T-helper 2 cell treated with Interferon-gamma antibody and Interleukin-4, amounts not matched to agents 5 μg/mL and 100 μg/mL, for 36 hours (primary cell): Measurements from ENCODE around the gene SYNJ2.

Experiments used
- DNase-seq: peaks from one replicate; pipeline ENCODE4 v3.0.0; 2021; ENCODE audit warnings: low spot score
- H3K27ac Mint-ChIP-seq: one replicate; pipeline ENCODE4 v1.8.0; 2021; ENCODE audit warnings: mild to moderate bottlenecking, mixed read lengths
- H3K27me3 Mint-ChIP-seq: one replicate; pipeline ENCODE4 v1.8.0; 2021; ENCODE audit warnings: low read depth, mixed read lengths
- H3K36me3 Mint-ChIP-seq: one replicate; pipeline ENCODE4 v1.8.0; 2021; ENCODE audit warnings: low read depth, mixed read lengths
- H3K4me1 Mint-ChIP-seq: one replicate; pipeline ENCODE4 v1.8.0; 2021; ENCODE audit warnings: low read depth, mixed read lengths
- H3K4me3 Mint-ChIP-seq: one replicate; pipeline ENCODE4 v1.8.0; 2022; ENCODE audit warnings: mild to moderate bottlenecking, moderate library complexity, mixed read lengths
- H3K9me3 Mint-ChIP-seq: one replicate; pipeline ENCODE4 v1.8.0; 2021; ENCODE audit warnings: mixed read lengths

SYNJ2 gene

GRCh38 chr6:158024566-158025297 is 43.1 kb downstream of the SYNJ2 start:
- no peaks in the 10 kb centered on the region for H3K9me3 Mint-ChIP-seq
- no peak for DNase-seq
- H3K27me3 Mint-ChIP-seq: no peaks in the 10 kb centered on the region
- no peak overlapping the region for H3K4me3 Mint-ChIP-seq
- peaks cover 16% of the 10 kb centered on the region for H3K4me1 Mint-ChIP-seq
- peaks cover 16% of the 10 kb centered on the region for H3K36me3 Mint-ChIP-seq
- H3K27ac Mint-ChIP-seq: no peak overlapping the region

DNA sequence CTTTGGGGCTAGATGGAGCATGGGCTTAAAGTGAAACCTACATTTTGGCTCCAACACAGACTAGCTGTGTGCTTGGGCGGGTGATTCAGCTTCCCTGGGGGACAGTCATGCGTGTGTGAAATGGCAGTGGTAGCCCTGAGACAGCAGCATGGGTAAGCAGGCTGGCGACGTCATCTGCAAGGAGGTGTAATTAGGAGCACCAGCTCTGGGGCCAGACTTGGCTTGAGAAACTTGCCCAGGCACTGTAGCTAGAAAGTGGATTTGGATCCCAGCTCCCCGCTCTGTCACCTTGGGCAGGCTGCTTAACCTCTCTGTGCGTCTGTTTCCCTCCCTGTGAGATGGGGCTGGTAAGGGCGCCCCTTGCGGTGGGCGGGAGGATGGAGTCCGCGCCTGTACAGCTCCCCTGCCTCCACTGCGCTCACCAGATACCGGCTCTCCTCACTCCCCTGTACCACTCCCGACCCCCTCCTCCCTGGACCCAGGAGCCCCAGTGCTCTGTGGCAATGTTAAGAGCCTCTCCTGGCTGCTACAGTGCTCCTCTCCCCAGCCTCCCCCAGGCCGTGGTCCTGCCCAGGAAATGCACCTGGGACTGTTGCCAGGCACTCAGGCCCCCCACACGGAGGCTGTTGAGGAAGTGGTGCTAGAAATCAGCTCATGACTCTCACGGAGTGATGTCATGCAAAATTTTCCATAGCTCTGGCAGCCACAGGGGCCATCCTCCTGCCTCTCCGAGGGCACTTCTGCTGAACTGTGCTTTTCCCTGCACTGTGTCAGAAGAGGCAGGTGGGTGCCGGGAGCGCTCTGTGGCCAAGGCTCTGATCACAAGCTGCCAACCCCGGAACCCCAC is 44.6 kb downstream of the SYNJ2 start:
- H3K27me3 Mint-ChIP-seq: no peaks in the 10 kb centered on the region
- no peaks in the 10 kb centered on the region for H3K9me3 Mint-ChIP-seq
- H3K4me3 Mint-ChIP-seq: peak overlapping the region; percentile 77
- H3K4me1 Mint-ChIP-seq: peaks cover 21% of the 10 kb centered on the region
- H3K27ac Mint-ChIP-seq: peak overlapping the region; percentile 95
- H3K36me3 Mint-ChIP-seq: peaks cover 20% of the 10 kb centered on the region
- DNase-seq: peak; percentile 78

DNA sequence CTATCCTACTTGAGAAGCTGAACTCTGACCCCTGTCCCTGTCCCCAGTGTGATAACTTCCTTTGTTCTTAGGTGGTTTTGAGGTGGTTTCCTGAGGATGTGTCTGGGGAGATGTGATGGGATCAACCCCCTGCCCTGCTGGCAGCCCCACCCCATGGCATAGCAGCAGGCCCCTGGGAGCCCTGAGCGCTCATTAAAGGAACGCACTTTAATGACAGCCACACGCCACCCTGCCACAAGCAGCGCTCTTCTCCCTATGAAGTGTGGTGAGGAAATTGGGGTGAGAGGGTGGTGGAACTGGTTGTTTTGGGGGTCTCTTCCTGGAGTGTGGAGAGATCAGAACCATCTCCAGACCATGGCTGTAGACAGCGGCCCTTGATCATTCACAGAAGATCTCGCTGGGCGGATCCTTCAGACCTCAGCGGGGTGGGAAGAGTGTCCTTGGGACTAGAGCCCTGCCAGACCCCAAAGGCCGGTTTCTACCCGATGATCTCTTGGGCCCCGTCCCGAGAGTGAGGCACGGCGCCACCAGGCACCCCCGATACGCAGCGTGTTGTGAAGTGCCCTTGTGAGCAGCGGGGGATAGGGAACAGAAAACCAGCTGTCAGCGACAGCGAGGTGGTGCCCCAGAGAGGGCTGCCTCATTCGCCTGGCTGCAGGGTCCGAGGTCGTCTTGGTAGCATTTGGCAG is 45.4 kb downstream of the SYNJ2 start:
- peak overlapping the region; percentile 77 for H3K4me3 Mint-ChIP-seq
- no peaks in the 10 kb centered on the region for H3K9me3 Mint-ChIP-seq
- no peaks in the 10 kb centered on the region for H3K27me3 Mint-ChIP-seq
- H3K4me1 Mint-ChIP-seq: peaks cover 26% of the 10 kb centered on the region
- peaks cover 21% of the 10 kb centered on the region for H3K36me3 Mint-ChIP-seq
- no peak for DNase-seq
- peak overlapping the region; percentile 95 for H3K27ac Mint-ChIP-seq

- no peaks in the 10 kb centered on the region for H3K27me3 Mint-ChIP-seq
- peaks cover 21% of the 10 kb centered on the region for H3K36me3 Mint-ChIP-seq
- H3K9me3 Mint-ChIP-seq: no peaks in the 10 kb centered on the region
- no peak for DNase-seq
- H3K4me3 Mint-ChIP-seq: no peak overlapping the region
- H3K27ac Mint-ChIP-seq: peak overlapping the region; percentile 67
- peaks cover 26% of the 10 kb centered on the region for H3K4me1 Mint-ChIP-seq
Observed at GRCh38 chr6:158027590-158028285, 46.1 kb downstream of the SYNJ2 start.

GRCh38 chr6:158028421-158028820 is 46.8 kb downstream of the SYNJ2 start:
- Mint-ChIP-seq H3K36me3 (peaks cover 24% of the 10 kb centered on the region), H3K27me3 (no peaks in the 10 kb centered on the region), H3K4me1 (peaks cover 26% of the 10 kb centered on the region), H3K9me3 (no peaks in the 10 kb centered on the region), H3K4me3 (no peak overlapping the region), H3K27ac (no peak overlapping the region)
- DNase-seq: no peak

GRCh38 chr6:158028876-158029275 is 47.2 kb downstream of the SYNJ2 start:
- Mint-ChIP-seq H3K27me3 (no peaks in the 10 kb centered on the region), H3K27ac (peak overlapping the region; percentile 57), H3K36me3 (peaks cover 24% of the 10 kb centered on the region), H3K9me3 (no peaks in the 10 kb centered on the region), H3K4me3 (no peak overlapping the region), H3K4me1 (peaks cover 26% of the 10 kb centered on the region)
- no peak for DNase-seq

DNA sequence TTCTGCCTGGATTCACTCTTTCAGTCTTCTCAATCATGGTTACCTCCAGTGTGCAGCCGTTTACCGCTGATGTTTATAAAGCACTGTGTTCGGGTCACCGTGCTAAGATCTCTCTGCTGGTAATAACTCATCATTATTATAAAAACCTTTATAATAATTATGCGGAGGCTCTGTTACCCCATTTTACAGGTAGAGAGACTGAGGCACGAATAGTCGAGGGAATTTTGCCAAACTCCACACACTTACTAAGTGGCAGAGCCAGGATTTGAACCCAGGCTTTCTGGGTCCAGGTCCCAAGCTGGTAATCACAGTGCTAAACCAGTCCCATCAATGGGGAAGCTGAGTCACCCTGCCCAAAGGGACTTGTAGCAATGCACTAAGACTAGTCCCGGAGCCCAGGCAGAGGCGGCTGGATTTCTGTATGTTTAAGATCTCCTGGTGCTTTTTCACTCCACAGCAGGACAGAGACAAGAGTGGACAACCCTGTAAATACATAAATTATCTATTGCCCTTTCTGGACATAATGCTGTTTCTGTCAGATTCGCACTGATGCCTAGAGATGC is 48.1 kb downstream of the SYNJ2 start:
- no peaks in the 10 kb centered on the region for H3K9me3 Mint-ChIP-seq
- no peak overlapping the region for H3K27ac Mint-ChIP-seq

GRCh38 chr6:158030380-158031300 is 49.0 kb downstream of the SYNJ2 start:
- Mint-ChIP-seq H3K27ac (peak overlapping the region; percentile 50), H3K27me3 (no peaks in the 10 kb centered on the region), H3K4me3 (peak overlapping the region; percentile 22), H3K9me3 (no peaks in the 10 kb centered on the region), H3K36me3 (peaks cover 25% of the 10 kb centered on the region), H3K4me1 (peaks cover 26% of the 10 kb centered on the region)
- no peak for DNase-seq

More for the DNA sequence above, 48.1 kb downstream of the SYNJ2 start:
- Mint-ChIP-seq H3K4me1 (peaks cover 26% of the 10 kb centered on the region), H3K36me3 (peaks cover 24% of the 10 kb centered on the region), H3K27me3 (no peaks in the 10 kb centered on the region), H3K4me3 (no peak overlapping the region)
- DNase-seq: no peak

DNA sequence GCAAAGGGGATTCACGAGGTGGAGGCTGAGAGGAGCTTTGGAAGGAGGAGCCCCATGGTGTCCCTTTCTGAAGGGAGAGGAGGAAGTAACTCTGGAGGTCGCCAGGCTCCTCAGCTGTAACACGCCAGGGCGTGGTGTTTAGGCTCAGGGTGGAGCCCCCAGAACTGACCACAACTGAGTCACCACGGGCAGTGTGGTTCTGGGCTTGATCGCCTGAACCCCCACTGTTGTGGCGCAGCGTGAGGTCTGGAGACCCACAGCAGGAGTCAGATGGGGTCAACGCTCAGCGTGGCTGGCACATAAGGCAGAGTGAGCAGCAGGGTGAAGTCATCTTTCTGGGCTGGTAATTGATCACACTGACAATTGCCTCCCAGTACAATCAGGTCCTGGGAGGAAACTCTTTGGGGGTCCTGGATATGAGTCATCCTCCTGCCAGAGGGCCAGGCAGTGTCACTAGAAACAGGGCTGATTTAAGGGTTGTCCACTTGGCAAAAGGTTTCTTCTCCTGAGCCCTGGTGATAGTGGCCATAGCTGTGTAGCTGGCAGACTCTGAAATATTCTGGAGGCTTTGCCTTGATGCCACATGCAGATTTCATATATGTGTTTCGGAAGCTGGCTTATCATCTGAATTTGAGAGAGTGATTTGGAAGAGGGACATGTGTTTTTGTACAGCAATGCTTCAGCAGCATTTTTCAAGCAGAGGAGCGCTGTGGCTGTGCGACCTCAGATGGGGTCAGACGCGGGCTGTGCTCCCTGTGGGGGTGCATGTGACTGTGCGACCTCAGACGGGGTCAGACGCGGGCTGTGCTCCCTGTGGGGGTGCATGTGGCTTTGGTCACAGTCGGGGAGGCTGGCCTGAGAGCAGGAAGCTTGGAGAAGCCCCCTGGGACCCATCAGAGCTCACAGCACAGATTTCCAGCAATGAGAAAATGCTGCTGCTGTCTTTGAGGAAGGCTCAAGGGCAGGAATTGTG is 50.0 kb downstream of the SYNJ2 start:
- DNase-seq: no peak
- H3K4me3 Mint-ChIP-seq: peak overlapping the region; percentile 30
- peaks cover 17% of the 10 kb centered on the region for H3K4me1 Mint-ChIP-seq
- H3K9me3 Mint-ChIP-seq: no peaks in the 10 kb centered on the region
- H3K27me3 Mint-ChIP-seq: no peaks in the 10 kb centered on the region
- H3K27ac Mint-ChIP-seq: peak overlapping the region; percentile 75
- peaks cover 32% of the 10 kb centered on the region for H3K36me3 Mint-ChIP-seq

GRCh38 chr6:158032354-158032733 is 50.7 kb downstream of the SYNJ2 start:
- Mint-ChIP-seq H3K27ac (no peak overlapping the region), H3K36me3 (peaks cover 31% of the 10 kb centered on the region), H3K4me3 (no peak overlapping the region), H3K4me1 (peaks cover 12% of the 10 kb centered on the region), H3K9me3 (no peaks in the 10 kb centered on the region), H3K27me3 (no peaks in the 10 kb centered on the region)
- DNase-seq: no peak

- Mint-ChIP-seq H3K4me3 (no peak overlapping the region), H3K4me1 (peaks cover 10% of the 10 kb centered on the region), H3K27me3 (no peaks in the 10 kb centered on the region), H3K36me3 (peaks cover 23% of the 10 kb centered on the region), H3K9me3 (no peaks in the 10 kb centered on the region), H3K27ac (no peak overlapping the region)
- no peak for DNase-seq
Observed at GRCh38 chr6:158033077-158033750, 51.6 kb downstream of the SYNJ2 start.
